ENCODE results near the gene RASGEF1B. TPM values are rescaled to one million over a fixed set of nuclear protein-coding genes. Genes with fewer than 3 reads are reported as not detected.
A peak's percentile ranks its signal among the peaks of the same experiment; 100 is the strongest.

The RASGEF1B gene
- total and polyA plus RNA-seq, 9 of the 15 experiments (the other 6 are each of a cell fraction or from before 2014, with no cell fraction given) = 0.04 to 0.57 (median 0.22) TPM

DNA sequence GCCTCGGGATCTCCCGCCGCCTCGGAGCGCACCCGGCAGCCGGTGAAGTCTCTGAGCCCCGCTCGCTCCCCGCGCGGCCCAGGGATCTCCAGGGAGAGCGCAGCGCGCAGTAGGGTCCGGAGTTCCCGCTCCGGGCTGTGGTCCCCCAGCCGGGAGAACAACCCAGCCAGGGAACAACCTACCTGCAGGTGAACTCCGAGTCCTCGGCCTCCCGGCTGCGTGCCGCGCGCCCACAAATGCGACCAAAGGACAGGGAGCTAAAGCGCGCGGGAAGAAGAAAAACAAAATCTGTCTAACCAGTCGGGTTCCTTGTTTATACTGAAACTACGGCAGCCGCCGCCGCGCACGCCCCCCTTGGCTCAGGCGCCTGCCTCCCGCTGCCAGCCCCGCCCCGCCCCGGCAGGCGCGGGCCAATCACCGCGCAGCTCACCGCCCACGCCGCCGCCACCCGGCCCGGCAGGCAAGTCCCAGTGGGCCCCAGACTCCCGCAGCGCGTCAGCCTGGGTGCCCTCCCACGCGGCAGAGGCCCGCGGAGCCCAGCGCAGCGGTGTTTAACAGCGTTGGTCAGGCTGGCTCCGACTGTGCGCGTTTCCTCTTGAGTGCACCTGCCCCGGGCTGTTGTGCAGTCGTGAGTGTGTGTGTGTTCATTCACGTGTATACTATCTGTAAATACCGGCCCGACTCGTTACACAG is at the start of gene RASGEF1B (continued):
- TF ChIP-seq MGA (IDR thresholded peaks at IDR 0.05) = peak; percentile 61; the same call in 1 of the 2 replicates
- no peak for TF ChIP-seq NR0B1 (IDR thresholded peaks at IDR 0.05; ENCODE audit: partially characterized antibody)
- no peak for TF ChIP-seq ZNF696 (CRISPR knock-in tag; conservative IDR thresholded peaks at IDR 0.05)
- peak; percentile 90; the same call in 1 of the 2 replicates for TF ChIP-seq LCOR (CRISPR knock-in tag; IDR thresholded peaks at IDR 0.05)
- TF ChIP-seq HDAC6 (IDR thresholded peaks at IDR 0.05; ENCODE audit: low read depth, low read length) = 0 out of 2 replicates have a peak, but pooled peaks have one; percentile 28
- peak in 1 of 2 experiments; percentile 55; a peak in 1 of 4 replicates for TF ChIP-seq FOXK2 (conservative IDR thresholded peaks at IDR 0.05 in 1 of 2, IDR thresholded peaks at IDR 0.05 in 1 of 2; ENCODE audit: low read depth in 2 of 2)
- no peak for TF ChIP-seq ZBED1 (IDR thresholded peaks at IDR 0.05)
- TF ChIP-seq ZNF253 (CRISPR knock-in tag; conservative IDR thresholded peaks at IDR 0.05) = no peak
- no peak for TF ChIP-seq MYC (IDR thresholded peaks at IDR 0.05; ENCODE audit: low read depth, low read length)
- no peak for TF ChIP-seq MYC (CRISPR knock-in tag; IDR thresholded peaks at IDR 0.05; ENCODE audit: borderline replicate concordance, low read depth)
- TF ChIP-seq, protein P1, sequence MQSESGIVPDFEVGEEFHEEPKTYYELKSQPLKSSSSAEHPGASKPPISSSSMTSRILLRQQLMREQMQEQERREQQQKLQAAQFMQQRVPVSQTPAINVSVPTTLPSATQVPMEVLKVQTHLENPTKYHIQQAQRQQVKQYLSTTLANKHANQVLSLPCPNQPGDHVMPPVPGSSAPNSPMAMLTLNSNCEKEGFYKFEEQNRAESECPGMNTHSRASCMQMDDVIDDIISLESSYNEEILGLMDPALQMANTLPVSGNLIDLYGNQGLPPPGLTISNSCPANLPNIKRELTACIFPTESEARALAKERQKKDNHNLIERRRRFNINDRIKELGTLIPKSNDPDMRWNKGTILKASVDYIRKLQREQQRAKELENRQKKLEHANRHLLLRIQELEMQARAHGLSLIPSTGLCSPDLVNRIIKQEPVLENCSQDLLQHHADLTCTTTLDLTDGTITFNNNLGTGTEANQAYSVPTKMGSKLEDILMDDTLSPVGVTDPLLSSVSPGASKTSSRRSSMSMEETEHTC (IDR thresholded peaks at IDR 0.05) = no peak
- no peak for TF ChIP-seq WHSC1 (IDR thresholded peaks at IDR 0.05; ENCODE audit: low read length)
- no peak; the same call in 1 of the 2 replicates for TF ChIP-seq SMAD4 (CRISPR knock-in tag; conservative IDR thresholded peaks at IDR 0.05)
- no peak for TF ChIP-seq ZNF444 (CRISPR knock-in tag; IDR thresholded peaks at IDR 0.05)

Data from K562 (cell line).